Measurements from ENCODE around the gene WDR41.

The WDR41 gene

DNA sequence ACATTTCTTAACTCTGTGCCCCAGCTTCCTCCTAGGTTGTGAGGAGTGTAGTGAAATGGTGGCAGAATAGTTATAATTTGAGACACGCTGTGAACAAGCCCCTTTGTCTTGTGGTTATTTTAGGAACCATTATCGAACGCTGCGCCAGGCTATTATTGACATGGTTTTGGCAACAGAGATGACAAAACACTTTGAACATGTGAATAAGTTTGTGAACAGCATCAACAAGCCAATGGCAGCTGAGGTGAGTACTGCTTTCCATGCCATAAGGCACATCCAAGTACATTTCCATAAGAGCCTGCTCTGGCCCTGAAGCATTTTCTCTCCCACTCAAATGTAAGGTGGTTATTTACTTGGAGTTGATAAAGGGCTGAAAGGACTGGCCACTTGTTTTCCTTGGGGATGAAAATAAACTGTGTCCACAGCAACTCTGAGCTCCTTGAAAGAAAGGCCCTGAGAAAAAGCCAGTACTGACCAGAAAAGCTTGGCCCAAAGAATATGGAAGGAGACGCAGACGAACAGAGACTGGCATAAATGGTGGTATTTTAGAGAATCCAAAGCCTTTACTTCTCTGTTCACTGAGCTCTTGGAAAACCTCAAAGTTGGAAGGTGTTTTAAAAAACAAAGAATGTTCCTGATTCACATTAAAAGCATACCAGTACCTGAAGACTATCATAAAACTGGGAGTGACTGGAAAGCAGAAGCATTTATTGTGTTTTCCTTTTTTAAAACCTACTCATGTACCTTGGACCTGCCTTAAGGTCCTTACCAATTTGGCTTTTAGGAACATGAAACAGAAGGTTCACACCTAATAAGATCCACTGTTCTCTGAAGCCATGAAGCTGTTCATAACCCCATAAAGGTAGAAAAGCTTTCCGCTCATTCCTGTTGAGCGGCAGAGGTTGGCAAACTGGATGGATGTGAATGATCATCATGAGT lies 72.2 kb downstream of the WDR41 start:
- no peak for DNase-seq (ENCODE audit: low read depth)
- no peak overlapping the region for H3K4me3 ChIP-seq (ENCODE audit: low read depth, low read length)
- TF ChIP-seq, protein P1, sequence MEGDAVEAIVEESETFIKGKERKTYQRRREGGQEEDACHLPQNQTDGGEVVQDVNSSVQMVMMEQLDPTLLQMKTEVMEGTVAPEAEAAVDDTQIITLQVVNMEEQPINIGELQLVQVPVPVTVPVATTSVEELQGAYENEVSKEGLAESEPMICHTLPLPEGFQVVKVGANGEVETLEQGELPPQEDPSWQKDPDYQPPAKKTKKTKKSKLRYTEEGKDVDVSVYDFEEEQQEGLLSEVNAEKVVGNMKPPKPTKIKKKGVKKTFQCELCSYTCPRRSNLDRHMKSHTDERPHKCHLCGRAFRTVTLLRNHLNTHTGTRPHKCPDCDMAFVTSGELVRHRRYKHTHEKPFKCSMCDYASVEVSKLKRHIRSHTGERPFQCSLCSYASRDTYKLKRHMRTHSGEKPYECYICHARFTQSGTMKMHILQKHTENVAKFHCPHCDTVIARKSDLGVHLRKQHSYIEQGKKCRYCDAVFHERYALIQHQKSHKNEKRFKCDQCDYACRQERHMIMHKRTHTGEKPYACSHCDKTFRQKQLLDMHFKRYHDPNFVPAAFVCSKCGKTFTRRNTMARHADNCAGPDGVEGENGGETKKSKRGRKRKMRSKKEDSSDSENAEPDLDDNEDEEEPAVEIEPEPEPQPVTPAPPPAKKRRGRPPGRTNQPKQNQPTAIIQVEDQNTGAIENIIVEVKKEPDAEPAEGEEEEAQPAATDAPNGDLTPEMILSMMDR (IDR thresholded peaks at IDR 0.05; ENCODE audit: low read depth, low read length) = no peak
- no peak for TF ChIP-seq MYC (IDR thresholded peaks at IDR 0.05; ENCODE audit: low read depth, low read length)
- TF ChIP-seq POLR2A (IDR thresholded peaks at IDR 0.05; ENCODE audit: extremely low read depth, insufficient read length) = no peak
- TF ChIP-seq, protein P2, sequence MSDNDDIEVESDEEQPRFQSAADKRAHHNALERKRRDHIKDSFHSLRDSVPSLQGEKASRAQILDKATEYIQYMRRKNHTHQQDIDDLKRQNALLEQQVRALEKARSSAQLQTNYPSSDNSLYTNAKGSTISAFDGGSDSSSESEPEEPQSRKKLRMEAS (IDR thresholded peaks at IDR 0.05; ENCODE audit: low read depth, low read length) = no peak

DNA sequence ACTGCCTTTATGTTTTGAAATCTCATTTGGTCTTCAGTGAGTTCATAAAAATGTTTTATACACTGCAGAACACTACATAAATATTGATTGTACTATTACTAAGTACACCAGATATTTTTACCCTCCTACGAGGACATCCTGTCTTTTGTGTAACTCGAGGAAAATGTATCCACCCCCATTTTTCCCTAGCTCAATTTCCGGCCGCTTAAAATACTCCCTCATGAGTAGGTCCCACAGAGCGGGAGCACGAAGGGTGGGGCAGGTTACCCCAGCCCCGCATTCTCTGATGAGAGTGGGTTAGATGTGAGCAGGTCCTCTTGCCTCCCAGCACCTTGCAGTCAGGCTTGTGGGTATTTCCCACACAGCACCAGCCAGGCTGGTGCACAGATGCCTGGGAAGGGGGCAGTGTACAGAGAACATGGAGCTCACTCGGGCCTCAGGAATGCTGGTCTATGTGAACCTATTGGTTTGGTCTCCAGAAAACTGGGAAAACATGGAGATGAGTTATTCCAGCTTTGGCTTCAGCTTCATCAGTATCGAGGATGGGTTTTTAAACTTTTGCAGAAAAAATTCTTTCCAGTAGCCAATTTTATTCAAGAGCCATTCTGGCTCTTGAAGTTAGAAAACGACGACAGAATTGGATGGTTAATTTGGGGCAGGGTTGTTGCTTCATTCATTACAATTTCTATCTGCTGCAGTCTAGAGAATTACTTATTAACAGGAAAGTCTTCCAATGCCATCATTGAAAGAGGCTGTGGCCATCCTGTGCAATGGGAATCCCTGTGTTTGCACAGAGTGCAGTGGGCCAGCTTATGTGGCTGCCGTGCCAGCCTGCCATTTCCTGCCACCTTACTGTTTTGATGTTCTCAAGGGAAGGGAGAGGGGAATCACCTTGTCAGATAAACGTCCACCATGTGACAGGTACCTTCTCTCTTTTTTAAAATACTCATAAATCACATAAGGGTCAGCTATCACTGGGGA lies 73.2 kb downstream of the WDR41 start:
- TF ChIP-seq, protein P2 (IDR thresholded peaks at IDR 0.05; ENCODE audit: low read depth, low read length) = no peak
- TF ChIP-seq, protein P1 (IDR thresholded peaks at IDR 0.05; ENCODE audit: low read depth, low read length) = no peak
- TF ChIP-seq POLR2A (IDR thresholded peaks at IDR 0.05; ENCODE audit: extremely low read depth, insufficient read length) = no peak
- no peak for TF ChIP-seq MYC (IDR thresholded peaks at IDR 0.05; ENCODE audit: low read depth, low read length)
- DNase-seq (ENCODE audit: low read depth) = no peak
- no peak overlapping the region for H3K4me3 ChIP-seq (ENCODE audit: low read depth, low read length)

DNA sequence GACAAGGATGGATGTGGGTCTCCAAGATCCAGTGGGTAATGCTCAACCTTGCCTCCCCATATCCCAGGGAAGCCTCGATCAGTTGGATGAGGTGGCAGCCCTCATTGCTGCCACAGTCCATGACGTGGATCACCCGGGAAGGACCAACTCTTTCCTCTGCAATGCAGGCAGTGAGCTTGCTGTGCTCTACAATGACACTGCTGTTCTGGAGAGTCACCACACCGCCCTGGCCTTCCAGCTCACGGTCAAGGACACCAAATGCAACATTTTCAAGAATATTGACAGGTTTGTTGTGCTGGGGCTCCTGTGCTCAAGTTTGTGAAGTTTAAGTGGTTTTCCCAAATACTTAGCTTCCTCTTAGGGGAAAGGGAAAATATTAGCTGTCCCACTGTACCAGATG lies 74.0 kb downstream of the WDR41 start:
- no peak for DNase-seq (ENCODE audit: low read depth)
- H3K4me3 ChIP-seq (ENCODE audit: low read depth, low read length) = no peak overlapping the region
- no peak for TF ChIP-seq MYC (IDR thresholded peaks at IDR 0.05; ENCODE audit: low read depth, low read length)
- no peak for TF ChIP-seq POLR2A (IDR thresholded peaks at IDR 0.05; ENCODE audit: extremely low read depth, insufficient read length)
- TF ChIP-seq, protein P1 (IDR thresholded peaks at IDR 0.05; ENCODE audit: low read depth, low read length) = no peak
- TF ChIP-seq, protein P2 (IDR thresholded peaks at IDR 0.05; ENCODE audit: low read depth, low read length) = no peak

DNA sequence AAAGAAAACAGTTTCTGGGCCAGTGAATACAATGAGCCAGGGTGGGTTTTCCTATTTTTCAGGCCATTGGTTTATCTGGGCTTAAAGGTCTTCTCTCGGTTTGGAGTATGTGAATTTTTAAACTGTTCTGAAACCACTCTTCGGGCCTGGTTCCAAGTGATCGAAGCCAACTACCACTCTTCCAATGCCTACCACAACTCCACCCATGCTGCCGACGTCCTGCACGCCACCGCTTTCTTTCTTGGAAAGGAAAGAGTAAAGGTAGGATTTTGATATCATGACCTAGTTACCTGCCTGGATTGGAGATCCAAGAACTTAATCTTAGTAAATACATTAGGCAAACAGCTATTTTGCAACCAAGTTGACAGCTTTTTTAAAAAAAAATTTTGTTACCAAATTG lies 79.1 kb downstream of the WDR41 start:
- no peak overlapping the region for H3K4me3 ChIP-seq (ENCODE audit: low read depth, low read length)
- DNase-seq (ENCODE audit: low read depth) = no peak
- TF ChIP-seq, protein P1 (IDR thresholded peaks at IDR 0.05; ENCODE audit: low read depth, low read length) = no peak
- TF ChIP-seq POLR2A (IDR thresholded peaks at IDR 0.05; ENCODE audit: extremely low read depth, insufficient read length) (no peak), MYC (IDR thresholded peaks at IDR 0.05; ENCODE audit: low read depth, low read length) (no peak)
- TF ChIP-seq, protein P2 (IDR thresholded peaks at IDR 0.05; ENCODE audit: low read depth, low read length) = no peak

DNA sequence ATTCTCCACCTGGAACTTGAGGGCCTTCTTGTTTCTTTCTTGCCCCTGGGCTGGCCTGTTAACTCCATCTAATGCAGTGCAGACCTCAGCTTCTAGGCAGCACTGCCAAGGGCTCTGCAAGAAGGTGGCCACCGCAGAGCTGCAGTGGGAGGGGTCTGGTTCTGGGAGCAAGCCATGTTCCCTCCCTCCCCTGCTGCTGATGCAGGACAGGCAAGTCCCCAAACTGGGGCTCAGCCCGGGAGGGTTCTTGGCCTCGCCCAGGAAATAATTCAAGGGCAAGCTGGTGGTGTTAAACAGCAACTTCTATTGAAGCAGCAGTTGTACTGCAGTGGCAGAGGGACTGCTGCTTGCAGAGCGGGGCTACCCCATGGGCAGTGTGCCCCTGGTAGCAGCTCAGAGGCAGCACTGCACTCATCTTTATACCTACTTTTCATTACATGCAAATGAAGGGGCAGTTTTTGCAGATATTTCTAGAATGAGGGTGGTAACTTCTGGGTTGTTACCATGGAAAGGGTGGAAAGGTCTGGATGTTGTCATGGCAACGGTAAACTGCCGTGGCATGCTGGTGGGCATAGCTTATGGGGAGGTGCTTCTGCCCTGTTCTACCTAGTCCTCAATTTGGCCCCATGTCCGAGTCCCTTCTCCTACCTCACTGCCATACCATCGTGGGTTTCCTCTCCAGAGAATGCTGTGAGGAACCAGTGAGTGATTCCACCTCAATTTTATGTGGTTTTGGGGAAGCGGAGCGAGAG lies 82.1 kb downstream of the WDR41 start:
- H3K4me3 ChIP-seq (ENCODE audit: low read depth, low read length) = no peak overlapping the region
- DNase-seq (ENCODE audit: low read depth) = no peak
- TF ChIP-seq POLR2A (IDR thresholded peaks at IDR 0.05; ENCODE audit: extremely low read depth, insufficient read length) = no peak
- TF ChIP-seq, protein P2 (IDR thresholded peaks at IDR 0.05; ENCODE audit: low read depth, low read length) = no peak
- TF ChIP-seq, protein P1 (IDR thresholded peaks at IDR 0.05; ENCODE audit: low read depth, low read length) = no peak
- TF ChIP-seq MYC (IDR thresholded peaks at IDR 0.05; ENCODE audit: low read depth, low read length) = no peak
